LNCAP (cell line): ENCODE data around the gene GRAMD1B.

Experiments used
- CTCF ChIP-seq: fragments of 450-650 bp; IDR thresholded peaks from 2 replicates; pipeline ENCODE4 v1.5.1; 2017; ENCODE audit warnings: mild to moderate bottlenecking

Gene GRAMD1B

GRCh38 chr11:123577081-123577598 lies 147.1 kb downstream of the GRAMD1B start:
- peak; percentile 96 for TF ChIP-seq CTCF

GRCh38 chr11:123578778-123579481 lies 148.9 kb downstream of the GRAMD1B start:
- TF ChIP-seq CTCF, result no peak

- TF ChIP-seq CTCF, result no peak
Observed at GRCh38 chr11:123579482-123579812, 149.4 kb downstream of the GRAMD1B start.

- no peak for TF ChIP-seq CTCF
Observed at GRCh38 chr11:123580137-123580536, 150.1 kb downstream of the GRAMD1B start.

GRCh38 chr11:123580557-123581275 lies 150.6 kb downstream of the GRAMD1B start:
- peak; percentile 97 for TF ChIP-seq CTCF

GRCh38 chr11:123581651-123582399 lies 151.8 kb downstream of the GRAMD1B start:
- no peak for TF ChIP-seq CTCF

GRCh38 chr11:123582992-123583504 lies 153.0 kb downstream of the GRAMD1B start:
- no peak for TF ChIP-seq CTCF
